Measurements from ENCODE around the gene GSC2. TPM values are rescaled to one million over a fixed set of nuclear protein-coding genes. Genes with fewer than 3 reads are reported as not detected.

The GSC2 gene
- total and polyA plus RNA-seq, 2 of the 4 experiments (the other 2 are of a cell fraction) = not detected

DNA sequence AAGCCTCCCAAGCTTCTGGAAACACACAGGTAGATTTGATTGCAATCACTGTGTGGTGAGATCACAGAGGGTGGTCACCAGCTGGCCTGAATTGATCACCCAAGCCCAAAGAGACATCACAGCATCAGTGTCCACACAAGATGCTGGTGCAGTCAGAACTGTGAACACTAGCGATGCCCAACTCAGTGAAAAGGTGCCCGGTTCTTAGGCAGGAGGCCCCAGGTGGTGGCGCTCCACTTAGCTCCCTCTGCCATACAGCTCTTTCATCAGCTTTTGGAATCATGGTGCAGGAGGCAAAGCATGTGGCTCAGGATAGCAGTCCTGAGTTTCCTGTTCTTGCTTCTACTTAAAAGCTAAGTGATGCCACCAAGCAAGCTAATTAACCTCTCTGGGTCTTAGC is 39.0 kb downstream of the GSC2 start:
- ChIA-PET CTCF (no interaction called here), POLR2A (ENCODE audit: unreplicated experiment) (no interaction called here)
- Histone ChIP-seq H3K56ac (ENCODE audit: extremely low read depth, insufficient read depth, low read length) (no peak overlapping the region), H3K4me3 (ENCODE audit: insufficient read depth, low read depth, low read length) (no peak overlapping the region), H3K27me3 (ENCODE audit: control insufficient read depth, insufficient read depth, low read length) (no peaks in the 10 kb centered on the region), H3K4me2 (ENCODE audit: low read depth, low read length) (no peak overlapping the region), H3K36me3 (ENCODE audit: control insufficient read depth, insufficient read depth, low read length) (no peaks in the 10 kb centered on the region), H2AK9ac (replicated peaks; ENCODE audit: low read depth, low read length, poor library complexity) (no peak overlapping the region), H2BK15ac (ENCODE audit: low read depth, low read length) (no peak overlapping the region), H2AK5ac (ENCODE audit: low read depth, low read length) (no peak overlapping the region), H2AFZ (replicated peaks; ENCODE audit: low read length, poor library complexity) (no peak overlapping the region), H3K9ac (ENCODE audit: low read depth, low read length) (no peak overlapping the region), H4K5ac (ENCODE audit: low read depth, low read length) (no peak overlapping the region), H4K91ac (ENCODE audit: insufficient read depth, low read depth, low read length) (no peak overlapping the region), H3K27ac (ENCODE audit: insufficient read depth, low read length) (no peak overlapping the region), H3K9me1 (ENCODE audit: insufficient read depth, low read length) (peaks cover 34% of the 10 kb centered on the region), H4K8ac (ENCODE audit: low read depth in 2 of 2, low read length in 2 of 2) (no peak overlapping the region), H2BK120ac (ENCODE audit: low read depth, low read length) (no peak overlapping the region), H3K18ac (ENCODE audit: low read depth, low read length) (no peak overlapping the region), H3K79me1 (ENCODE audit: low read depth in 1 of 2, low read length in 2 of 2) (peaks cover 29 to 81% of the 10 kb centered on the region in 2 experiments), H2BK5ac (ENCODE audit: low read depth, low read length, poor library complexity, severe bottlenecking) (no peak overlapping the region), H3K4me1 (ENCODE audit: control insufficient read depth, insufficient read depth, low read length) (peaks cover 12% of the 10 kb centered on the region), H3K14ac (replicated peaks; ENCODE audit: low read depth, low read length) (no peak overlapping the region), H3K9me3 (ENCODE audit: control insufficient read depth, insufficient read depth, low read length) (no peaks in the 10 kb centered on the region), H3K4ac (ENCODE audit: low read depth, low read length) (no peak overlapping the region), H4K20me1 (ENCODE audit: insufficient read depth, low read length) (peaks cover 85% of the 10 kb centered on the region), H3K23ac (ENCODE audit: low read depth, low read length) (no peak overlapping the region), H2BK20ac (ENCODE audit: low read depth, low read length) (no peak overlapping the region)
- DNase-seq = no peak
- TF ChIP-seq MAFK (IDR thresholded peaks at IDR 0.05; ENCODE audit: low read depth, low read length) (no peak), MAZ (IDR thresholded peaks at IDR 0.05; ENCODE audit: borderline replicate concordance, low read depth, low read length) (no peak), RFX5 (IDR thresholded peaks at IDR 0.05; ENCODE audit: low read depth, low read length) (no peak), NFE2L2 (IDR thresholded peaks at IDR 0.05; ENCODE audit: low read depth, low read length) (no peak)
- TF ChIP-seq, protein P1, sequence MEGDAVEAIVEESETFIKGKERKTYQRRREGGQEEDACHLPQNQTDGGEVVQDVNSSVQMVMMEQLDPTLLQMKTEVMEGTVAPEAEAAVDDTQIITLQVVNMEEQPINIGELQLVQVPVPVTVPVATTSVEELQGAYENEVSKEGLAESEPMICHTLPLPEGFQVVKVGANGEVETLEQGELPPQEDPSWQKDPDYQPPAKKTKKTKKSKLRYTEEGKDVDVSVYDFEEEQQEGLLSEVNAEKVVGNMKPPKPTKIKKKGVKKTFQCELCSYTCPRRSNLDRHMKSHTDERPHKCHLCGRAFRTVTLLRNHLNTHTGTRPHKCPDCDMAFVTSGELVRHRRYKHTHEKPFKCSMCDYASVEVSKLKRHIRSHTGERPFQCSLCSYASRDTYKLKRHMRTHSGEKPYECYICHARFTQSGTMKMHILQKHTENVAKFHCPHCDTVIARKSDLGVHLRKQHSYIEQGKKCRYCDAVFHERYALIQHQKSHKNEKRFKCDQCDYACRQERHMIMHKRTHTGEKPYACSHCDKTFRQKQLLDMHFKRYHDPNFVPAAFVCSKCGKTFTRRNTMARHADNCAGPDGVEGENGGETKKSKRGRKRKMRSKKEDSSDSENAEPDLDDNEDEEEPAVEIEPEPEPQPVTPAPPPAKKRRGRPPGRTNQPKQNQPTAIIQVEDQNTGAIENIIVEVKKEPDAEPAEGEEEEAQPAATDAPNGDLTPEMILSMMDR (conservative IDR thresholded peaks at IDR 0.05; ENCODE audit: low read depth, low read length) = no peak
- TF ChIP-seq, protein P2, sequence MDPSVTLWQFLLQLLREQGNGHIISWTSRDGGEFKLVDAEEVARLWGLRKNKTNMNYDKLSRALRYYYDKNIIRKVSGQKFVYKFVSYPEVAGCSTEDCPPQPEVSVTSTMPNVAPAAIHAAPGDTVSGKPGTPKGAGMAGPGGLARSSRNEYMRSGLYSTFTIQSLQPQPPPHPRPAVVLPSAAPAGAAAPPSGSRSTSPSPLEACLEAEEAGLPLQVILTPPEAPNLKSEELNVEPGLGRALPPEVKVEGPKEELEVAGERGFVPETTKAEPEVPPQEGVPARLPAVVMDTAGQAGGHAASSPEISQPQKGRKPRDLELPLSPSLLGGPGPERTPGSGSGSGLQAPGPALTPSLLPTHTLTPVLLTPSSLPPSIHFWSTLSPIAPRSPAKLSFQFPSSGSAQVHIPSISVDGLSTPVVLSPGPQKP (IDR thresholded peaks at IDR 0.05; ENCODE audit: borderline replicate concordance, low read depth, low read length) = no peak
- intact Hi-C loops (cut with micrococcal nuclease) (no loop called here), dilution Hi-C loops (cut with HindIII; ENCODE audit: low sequenced_read_pairs, unreplicated experiment) (no loop called here), in situ Hi-C loops (cut with MboI; ENCODE audit: low sequenced_read_pairs) (no loop called here)
- ATAC-seq (ENCODE audit: low read depth) = no peak
- BruUV-seq (replicated peaks) = no TSS peak
- 100% methylated on average over 2 of the region's 3 CpGs; no CpG with 5 or more reads in 1 of the 2 experiments for WGBS, 2 experiments (ENCODE audit: extremely low coverage in 2 of 2, insufficient read length in 1 of 2)

Data from IMR-90 (cell line).